GM23338 (cell line): ENCODE measurements around the gene PRDM2. TPM values are rescaled to one million over a fixed set of nuclear protein-coding genes. Genes with fewer than 3 reads are reported as not detected.

ENCODE experiments used
- ATAC-seq: fragments of 200-7000 bp; cut with Tn5 transposase; 3 replicates; pipeline ENCODE4 v1.9.1; 2020
- DNase-seq: peaks from one replicate; pipeline ENCODE4 v3.0.0-alpha.2; 2015; ENCODE audit warnings: low spot score
- H2AFZ ChIP-seq: fragments of 200-600 bp; sonication (generic); 2 replicates; pipeline ENCODE4 v1.8.0; 2016; ENCODE audit warnings: antibody characterized with exemption, mild to moderate bottlenecking, moderate library complexity
- H3F3A ChIP-seq: fragments of 200-600 bp; sonication (generic); replicated peaks from 2 replicates; pipeline ENCODE4 v1.8.0; 2017; ENCODE audit warnings: antibody characterized with exemption, mixed run types, low read depth
- H3K27ac ChIP-seq: fragments of 200-600 bp; sonication (generic); 2 replicates; pipeline ENCODE4 v1.6.1; 2016; ENCODE audit warnings: low read depth
- H3K27me3 ChIP-seq: fragments of 200-600 bp; sonication (generic); 2 replicates; pipeline ENCODE4 v1.8.0; 2016; ENCODE audit warnings: mild to moderate bottlenecking, mixed run types, moderate library complexity; ENCODE audit not compliant: insufficient read depth
- H3K36me3 ChIP-seq: fragments of 200-600 bp; sonication (generic); 2 replicates; pipeline ENCODE4 v1.8.0; 2016; ENCODE audit warnings: mild to moderate bottlenecking; ENCODE audit not compliant: insufficient read depth
- H3K4me1 ChIP-seq: fragments of 200-600 bp; sonication (generic); 2 replicates; pipeline ENCODE4 v1.8.0; 2016; ENCODE audit warnings: mild to moderate bottlenecking, moderate library complexity; ENCODE audit not compliant: insufficient read depth
- H3K4me2 ChIP-seq: fragments of 200-600 bp; sonication (generic); 2 replicates; pipeline ENCODE4 v1.7.1; 2017; ENCODE audit warnings: mixed run types
- H3K4me3 ChIP-seq: fragments of 200-600 bp; sonication (generic); 2 replicates; pipeline ENCODE4 v1.6.1; 2016; ENCODE audit warnings: mixed run types
- H3K79me2 ChIP-seq: fragments of 200-600 bp; sonication (generic); replicated peaks from 2 replicates; pipeline ENCODE4 v1.8.0; 2017; ENCODE audit warnings: mild to moderate bottlenecking; ENCODE audit not compliant: insufficient read depth
- H3K9me2 ChIP-seq: fragments of 200-600 bp; sonication (generic); 2 replicates; pipeline ENCODE4 v1.8.0; 2017; ENCODE audit not compliant: insufficient read depth
- H4K20me1 ChIP-seq: fragments of 200-600 bp; sonication (generic); replicated peaks from 2 replicates; pipeline ENCODE4 v1.8.0; 2017; ENCODE audit warnings: mild to moderate bottlenecking; ENCODE audit not compliant: insufficient read depth
- H3K27ac Mint-ChIP-seq: 2 replicates; pipeline ENCODE4 v1.8.0; 2020; ENCODE audit warnings: inconsistent platforms, mild to moderate bottlenecking, moderate library complexity, mixed read lengths
- H3K27me3 Mint-ChIP-seq: 3 replicates; pipeline ENCODE4 v1.8.0; 2022; ENCODE audit warnings: low read depth, mild to moderate bottlenecking, moderate library complexity, mixed read lengths, inconsistent platforms; ENCODE audit not compliant: insufficient read depth, poor library complexity
- H3K36me3 Mint-ChIP-seq: 3 replicates; pipeline ENCODE4 v1.8.0; 2021; ENCODE audit warnings: low read depth, mild to moderate bottlenecking, inconsistent platforms, moderate library complexity, mixed read lengths
- H3K4me1 Mint-ChIP-seq: 3 replicates; pipeline ENCODE4 v1.8.0; 2020; ENCODE audit warnings: mild to moderate bottlenecking, inconsistent platforms, mixed read lengths
- H3K4me3 Mint-ChIP-seq: 3 replicates; pipeline ENCODE4 v1.8.0; 2021; ENCODE audit warnings: moderate library complexity, mild to moderate bottlenecking, inconsistent platforms, mixed read lengths
- H3K9me3 Mint-ChIP-seq: 3 replicates; pipeline ENCODE4 v1.8.0; 2020; ENCODE audit warnings: moderate library complexity, mild to moderate bottlenecking, inconsistent platforms, mixed read lengths
- EZH2 ChIP-seq: fragments of 200-600 bp; sonication (generic); IDR thresholded peaks from one replicate; pipeline ENCODE4 v1.8.0; 2017; ENCODE audit warnings: antibody characterized with exemption, mild to moderate bottlenecking, low read depth; ENCODE audit not compliant: unreplicated experiment
- EZH2phosphoT487 ChIP-seq: fragments of 200-600 bp; sonication (generic); IDR thresholded peaks from one replicate; pipeline ENCODE4 v1.8.1; 2018; ENCODE audit warnings: antibody characterized with exemption; ENCODE audit not compliant: unreplicated experiment
- NANOG ChIP-seq: IDR thresholded peaks from 2 replicates; pipeline ENCODE4 v1.6.1; 2016; ENCODE audit warnings: antibody characterized with exemption, borderline replicate concordance
- POLR2AphosphoS5 ChIP-seq: IDR thresholded peaks from 2 replicates; pipeline ENCODE4 v1.6.1; 2016; ENCODE audit warnings: antibody characterized with exemption, low read depth
- REST ChIP-seq: IDR thresholded peaks from one replicate; pipeline ENCODE4 v1.6.1; 2018; ENCODE audit warnings: antibody characterized with exemption; ENCODE audit not compliant: unreplicated experiment
- STAT1 ChIP-seq: IDR thresholded peaks from one replicate; pipeline ENCODE4 v1.6.1; 2016; ENCODE audit warnings: antibody characterized with exemption; ENCODE audit not compliant: unreplicated experiment
- ZNF114 ChIP-seq: fragments of 250-450 bp; sonication (Bioruptor Pico); IDR thresholded peaks from 2 replicates; pipeline ENCODE4 v1.5.0; 2020; ENCODE audit warnings: mild to moderate bottlenecking, moderate library complexity
- ZNF331 ChIP-seq: fragments of 250-450 bp; sonication (Bioruptor Pico); IDR thresholded peaks from 2 replicates; pipeline ENCODE4 v1.5.0; 2020; ENCODE audit warnings: low read depth, mild to moderate bottlenecking, moderate library complexity
- polyA plus RNA-seq: library from polyadenylated mRNA; unstranded; fragments of >200 nt; fragmentation: Nextera tagmentation; extraction: Ambion mirVana; gene quantifications from 2 replicates; pipeline ENCODE4 v1.2.1, GENCODE V29; 2016
- total RNA-seq: library from RNA; depleted of rRNA; stranded (reverse); fragments of >200 nt; shearing (Covaris generic); gene quantifications from 2 replicates; pipeline ENCODE4 v1.2.3, GENCODE V29; 2014
- TF ChIP-seq, protein P1 (sequence below), 2 experiments: fragments of 200-600 bp in 1 of 2; sonication (generic) in 1 of 2; conservative IDR thresholded peaks; 2 replicates each; pipeline versions ENCODE4 v1.5.1 to v1.6.1; 2016 to 2017; ENCODE audit warnings: antibody characterized with exemption in 2 of 2, low read depth in 2 of 2, mild to moderate bottlenecking in 2 of 2, moderate library complexity in 1 of 2
- TF ChIP-seq, protein P2 (sequence below): fragments of 250-450 bp; sonication (Bioruptor Pico); IDR thresholded peaks from 2 replicates; pipeline ENCODE4 v1.5.0; 2020; ENCODE audit warnings: mild to moderate bottlenecking, moderate library complexity

Gene PRDM2
- total and polyA plus RNA-seq, 2 experiments from 2014 or later = 11.6 to 28.3 TPM

- no peak for DNase-seq
- H3K9me2 ChIP-seq = no peaks in the 10 kb centered on the region
- TF ChIP-seq ZNF114 (CRISPR knock-in tag) = no peak
- TF ChIP-seq REST = no peak
- H3K27ac Mint-ChIP-seq = peak overlapping the region; percentile 16
- H3K4me2 ChIP-seq = no peak overlapping the region
- H3F3A ChIP-seq = no peaks in the 10 kb centered on the region
- H3K27ac ChIP-seq = peak overlapping the region; percentile 42; the same call in 1 of the 2 replicates
- no peak overlapping the region for H2AFZ ChIP-seq
- H3K79me2 ChIP-seq = peaks cover 20% of the 10 kb centered on the region
- H3K27me3 Mint-ChIP-seq = peaks cover 2% of the 10 kb centered on the region
- H3K4me1 ChIP-seq = peaks cover 26% of the 10 kb centered on the region
- ATAC-seq = no peak; the same call in 2 of the 3 replicates
- H3K4me1 Mint-ChIP-seq = peaks cover 45% of the 10 kb centered on the region
- no peak overlapping the region for H3K4me3 ChIP-seq
- 0 out of 2 replicates have a peak, but pooled peaks cover 3% of the 10 kb centered on the region for H3K36me3 ChIP-seq
- peaks cover 14% of the 10 kb centered on the region for H4K20me1 ChIP-seq
- H3K4me3 Mint-ChIP-seq = no peak overlapping the region
- H3K27me3 ChIP-seq = no peaks in the 10 kb centered on the region
- H3K9me3 Mint-ChIP-seq = no peaks in the 10 kb centered on the region
- peaks cover 41% of the 10 kb centered on the region for H3K36me3 Mint-ChIP-seq
These were observed 82.8 kb downstream of the PRDM2 start for GRCh38 chr1:13782634-13783360.

- Histone ChIP-seq H3K27ac (no peak overlapping the region; the same call in none of the 2 replicates), H4K20me1 (peaks cover 14% of the 10 kb centered on the region), H3F3A (no peaks in the 10 kb centered on the region), H3K27me3 (no peaks in the 10 kb centered on the region), H3K4me3 (no peak overlapping the region), H3K79me2 (peaks cover 20% of the 10 kb centered on the region), H3K4me2 (no peak overlapping the region), H2AFZ (no peak overlapping the region), H3K9me2 (no peaks in the 10 kb centered on the region), H3K4me1 (peaks cover 26% of the 10 kb centered on the region), H3K36me3 (0 out of 2 replicates have a peak, but pooled peaks cover 3% of the 10 kb centered on the region)
- ATAC-seq (no peak), DNase-seq (no peak)
- Mint-ChIP-seq H3K36me3 (peaks cover 35% of the 10 kb centered on the region), H3K9me3 (no peaks in the 10 kb centered on the region), H3K27ac (peak overlapping the region; percentile 16; the same call in 1 of the 2 replicates), H3K4me3 (no peak overlapping the region), H3K27me3 (peaks cover 2% of the 10 kb centered on the region), H3K4me1 (peaks cover 45% of the 10 kb centered on the region)
- no peak for TF ChIP-seq POLR2AphosphoS5
- TF ChIP-seq NANOG = no peak
- TF ChIP-seq, protein P1, sequence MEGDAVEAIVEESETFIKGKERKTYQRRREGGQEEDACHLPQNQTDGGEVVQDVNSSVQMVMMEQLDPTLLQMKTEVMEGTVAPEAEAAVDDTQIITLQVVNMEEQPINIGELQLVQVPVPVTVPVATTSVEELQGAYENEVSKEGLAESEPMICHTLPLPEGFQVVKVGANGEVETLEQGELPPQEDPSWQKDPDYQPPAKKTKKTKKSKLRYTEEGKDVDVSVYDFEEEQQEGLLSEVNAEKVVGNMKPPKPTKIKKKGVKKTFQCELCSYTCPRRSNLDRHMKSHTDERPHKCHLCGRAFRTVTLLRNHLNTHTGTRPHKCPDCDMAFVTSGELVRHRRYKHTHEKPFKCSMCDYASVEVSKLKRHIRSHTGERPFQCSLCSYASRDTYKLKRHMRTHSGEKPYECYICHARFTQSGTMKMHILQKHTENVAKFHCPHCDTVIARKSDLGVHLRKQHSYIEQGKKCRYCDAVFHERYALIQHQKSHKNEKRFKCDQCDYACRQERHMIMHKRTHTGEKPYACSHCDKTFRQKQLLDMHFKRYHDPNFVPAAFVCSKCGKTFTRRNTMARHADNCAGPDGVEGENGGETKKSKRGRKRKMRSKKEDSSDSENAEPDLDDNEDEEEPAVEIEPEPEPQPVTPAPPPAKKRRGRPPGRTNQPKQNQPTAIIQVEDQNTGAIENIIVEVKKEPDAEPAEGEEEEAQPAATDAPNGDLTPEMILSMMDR (conservative IDR thresholded peaks at IDR 0.05; ENCODE audit: low read depth in 2 of 2) = no peak
- no peak for TF ChIP-seq ZNF331 (CRISPR knock-in tag)
- TF ChIP-seq, protein P2, sequence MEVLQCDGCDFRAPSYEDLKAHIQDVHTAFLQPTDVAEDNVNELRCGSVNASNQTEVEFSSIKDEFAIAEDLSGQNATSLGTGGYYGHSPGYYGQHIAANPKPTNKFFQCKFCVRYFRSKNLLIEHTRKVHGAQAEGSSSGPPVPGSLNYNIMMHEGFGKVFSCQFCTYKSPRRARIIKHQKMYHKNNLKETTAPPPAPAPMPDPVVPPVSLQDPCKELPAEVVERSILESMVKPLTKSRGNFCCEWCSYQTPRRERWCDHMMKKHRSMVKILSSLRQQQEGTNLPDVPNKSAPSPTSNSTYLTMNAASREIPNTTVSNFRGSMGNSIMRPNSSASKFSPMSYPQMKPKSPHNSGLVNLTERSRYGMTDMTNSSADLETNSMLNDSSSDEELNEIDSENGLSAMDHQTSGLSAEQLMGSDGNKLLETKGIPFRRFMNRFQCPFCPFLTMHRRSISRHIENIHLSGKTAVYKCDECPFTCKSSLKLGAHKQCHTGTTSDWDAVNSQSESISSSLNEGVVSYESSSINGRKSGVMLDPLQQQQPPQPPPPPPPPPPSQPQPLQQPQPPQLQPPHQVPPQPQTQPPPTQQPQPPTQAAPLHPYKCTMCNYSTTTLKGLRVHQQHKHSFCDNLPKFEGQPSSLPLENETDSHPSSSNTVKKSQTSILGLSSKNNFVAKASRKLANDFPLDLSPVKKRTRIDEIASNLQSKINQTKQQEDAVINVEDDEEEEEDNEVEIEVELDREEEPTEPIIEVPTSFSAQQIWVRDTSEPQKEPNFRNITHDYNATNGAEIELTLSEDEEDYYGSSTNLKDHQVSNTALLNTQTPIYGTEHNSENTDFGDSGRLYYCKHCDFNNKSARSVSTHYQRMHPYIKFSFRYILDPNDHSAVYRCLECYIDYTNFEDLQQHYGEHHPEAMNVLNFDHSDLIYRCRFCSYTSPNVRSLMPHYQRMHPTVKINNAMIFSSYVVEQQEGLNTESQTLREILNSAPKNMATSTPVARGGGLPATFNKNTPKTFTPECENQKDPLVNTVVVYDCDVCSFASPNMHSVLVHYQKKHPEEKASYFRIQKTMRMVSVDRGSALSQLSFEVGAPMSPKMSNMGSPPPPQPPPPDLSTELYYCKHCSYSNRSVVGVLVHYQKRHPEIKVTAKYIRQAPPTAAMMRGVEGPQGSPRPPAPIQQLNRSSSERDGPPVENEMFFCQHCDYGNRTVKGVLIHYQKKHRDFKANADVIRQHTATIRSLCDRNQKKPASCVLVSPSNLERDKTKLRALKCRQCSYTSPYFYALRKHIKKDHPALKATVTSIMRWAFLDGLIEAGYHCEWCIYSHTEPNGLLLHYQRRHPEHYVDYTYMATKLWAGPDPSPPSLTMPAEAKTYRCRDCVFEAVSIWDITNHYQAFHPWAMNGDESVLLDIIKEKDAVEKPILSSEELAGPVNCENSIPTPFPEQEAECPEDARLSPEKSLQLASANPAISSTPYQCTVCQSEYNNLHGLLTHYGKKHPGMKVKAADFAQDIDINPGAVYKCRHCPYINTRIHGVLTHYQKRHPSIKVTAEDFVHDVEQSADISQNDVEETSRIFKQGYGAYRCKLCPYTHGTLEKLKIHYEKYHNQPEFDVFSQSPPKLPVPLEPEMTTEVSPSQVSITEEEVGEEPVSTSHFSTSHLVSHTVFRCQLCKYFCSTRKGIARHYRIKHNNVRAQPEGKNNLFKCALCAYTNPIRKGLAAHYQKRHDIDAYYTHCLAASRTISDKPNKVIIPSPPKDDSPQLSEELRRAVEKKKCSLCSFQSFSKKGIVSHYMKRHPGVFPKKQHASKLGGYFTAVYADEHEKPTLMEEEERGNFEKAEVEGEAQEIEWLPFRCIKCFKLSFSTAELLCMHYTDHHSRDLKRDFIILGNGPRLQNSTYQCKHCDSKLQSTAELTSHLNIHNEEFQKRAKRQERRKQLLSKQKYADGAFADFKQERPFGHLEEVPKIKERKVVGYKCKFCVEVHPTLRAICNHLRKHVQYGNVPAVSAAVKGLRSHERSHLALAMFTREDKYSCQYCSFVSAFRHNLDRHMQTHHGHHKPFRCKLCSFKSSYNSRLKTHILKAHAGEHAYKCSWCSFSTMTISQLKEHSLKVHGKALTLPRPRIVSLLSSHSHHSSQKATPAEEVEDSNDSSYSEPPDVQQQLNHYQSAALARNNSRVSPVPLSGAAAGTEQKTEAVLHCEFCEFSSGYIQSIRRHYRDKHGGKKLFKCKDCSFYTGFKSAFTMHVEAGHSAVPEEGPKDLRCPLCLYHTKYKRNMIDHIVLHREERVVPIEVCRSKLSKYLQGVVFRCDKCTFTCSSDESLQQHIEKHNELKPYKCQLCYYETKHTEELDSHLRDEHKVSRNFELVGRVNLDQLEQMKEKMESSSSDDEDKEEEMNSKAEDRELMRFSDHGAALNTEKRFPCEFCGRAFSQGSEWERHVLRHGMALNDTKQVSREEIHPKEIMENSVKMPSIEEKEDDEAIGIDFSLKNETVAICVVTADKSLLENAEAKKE (CRISPR knock-in tag) = no peak
- TF ChIP-seq EZH2 = no peak
- TF ChIP-seq EZH2phosphoT487 = no peak
- no peak for TF ChIP-seq STAT1
These were observed 83.6 kb downstream of the PRDM2 start for GRCh38 chr1:13783551-13783950.
